Measurements from ENCODE around the gene TRPM2. TPM values are rescaled to one million over a fixed set of nuclear protein-coding genes. Genes with fewer than 3 reads are reported as not detected.

Gene TRPM2
- total RNA-seq, 1 experiment from 2014 or later = 0.26 TPM

DNA sequence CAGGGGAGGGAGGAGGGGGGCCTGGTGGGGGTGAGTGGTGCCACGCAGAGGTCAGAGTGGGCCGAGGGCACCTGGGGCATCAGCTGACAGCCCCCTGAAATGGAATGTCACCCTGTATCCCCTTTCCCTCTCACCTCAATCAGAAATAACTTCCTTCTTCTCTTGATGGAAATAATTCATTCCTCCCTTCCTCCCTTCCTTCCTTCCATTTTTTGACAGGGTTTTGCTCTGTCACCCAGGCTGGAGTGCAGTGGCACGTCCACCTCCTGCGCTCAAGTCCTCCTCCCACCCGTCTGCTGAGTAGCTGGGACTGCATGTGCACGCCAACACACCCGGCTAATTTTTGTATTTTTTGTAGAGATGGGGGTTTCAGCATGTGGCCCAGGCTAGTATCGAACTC lies 53.5 kb downstream of the TRPM2 start:
- intact Hi-C loops (cut with micrococcal nuclease; ENCODE audit: unreplicated experiment) = no loop called here
- no peak for ATAC-seq
- POLR2A ChIA-PET = no interaction called here
- H3K27me3 ChIP-seq (ENCODE audit: control insufficient read depth, insufficient read depth, low read length) = no peaks in the 10 kb centered on the region
- CTCF ChIA-PET = interaction anchor here (0.6 kb wide), 1 partner anchor 23 kb away, joined by 4 read pairs; no protein-coding TSS in a partner anchor
- H3K27ac ChIP-seq (ENCODE audit: low read length) = no peak overlapping the region
- H3K36me3 ChIP-seq (ENCODE audit: control insufficient read depth, insufficient read depth, low read length) = no peaks in the 10 kb centered on the region
- DNase-seq (ENCODE audit: low read depth, low spot score) = no peak
- no peak overlapping the region for H3K4me3 ChIP-seq (ENCODE audit: low read depth in 2 of 2, low read length in 2 of 2)
- H3K4me1 ChIP-seq (ENCODE audit: control insufficient read depth, insufficient read depth, low read length) = no peaks in the 10 kb centered on the region
- no TSS peak for BruUV-seq (replicated peaks)
- H3K9me3 ChIP-seq (ENCODE audit: control insufficient read depth, insufficient read depth, low read depth, low read length) = no peaks in the 10 kb centered on the region
- TF ChIP-seq TCF7L2 (IDR thresholded peaks at IDR 0.05; ENCODE audit: low read depth, low read length) (no peak), POLR2AphosphoS5 (IDR thresholded peaks at IDR 0.05; ENCODE audit: low read depth, low read length) (no peak), SIN3A (IDR thresholded peaks at IDR 0.05; ENCODE audit: borderline replicate concordance, insufficient read depth, low read depth, low read length) (no peak)
- TF ChIP-seq, protein P1, sequence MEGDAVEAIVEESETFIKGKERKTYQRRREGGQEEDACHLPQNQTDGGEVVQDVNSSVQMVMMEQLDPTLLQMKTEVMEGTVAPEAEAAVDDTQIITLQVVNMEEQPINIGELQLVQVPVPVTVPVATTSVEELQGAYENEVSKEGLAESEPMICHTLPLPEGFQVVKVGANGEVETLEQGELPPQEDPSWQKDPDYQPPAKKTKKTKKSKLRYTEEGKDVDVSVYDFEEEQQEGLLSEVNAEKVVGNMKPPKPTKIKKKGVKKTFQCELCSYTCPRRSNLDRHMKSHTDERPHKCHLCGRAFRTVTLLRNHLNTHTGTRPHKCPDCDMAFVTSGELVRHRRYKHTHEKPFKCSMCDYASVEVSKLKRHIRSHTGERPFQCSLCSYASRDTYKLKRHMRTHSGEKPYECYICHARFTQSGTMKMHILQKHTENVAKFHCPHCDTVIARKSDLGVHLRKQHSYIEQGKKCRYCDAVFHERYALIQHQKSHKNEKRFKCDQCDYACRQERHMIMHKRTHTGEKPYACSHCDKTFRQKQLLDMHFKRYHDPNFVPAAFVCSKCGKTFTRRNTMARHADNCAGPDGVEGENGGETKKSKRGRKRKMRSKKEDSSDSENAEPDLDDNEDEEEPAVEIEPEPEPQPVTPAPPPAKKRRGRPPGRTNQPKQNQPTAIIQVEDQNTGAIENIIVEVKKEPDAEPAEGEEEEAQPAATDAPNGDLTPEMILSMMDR (IDR thresholded peaks at IDR 0.05) = no peak
- TF ChIP-seq, protein P2, sequence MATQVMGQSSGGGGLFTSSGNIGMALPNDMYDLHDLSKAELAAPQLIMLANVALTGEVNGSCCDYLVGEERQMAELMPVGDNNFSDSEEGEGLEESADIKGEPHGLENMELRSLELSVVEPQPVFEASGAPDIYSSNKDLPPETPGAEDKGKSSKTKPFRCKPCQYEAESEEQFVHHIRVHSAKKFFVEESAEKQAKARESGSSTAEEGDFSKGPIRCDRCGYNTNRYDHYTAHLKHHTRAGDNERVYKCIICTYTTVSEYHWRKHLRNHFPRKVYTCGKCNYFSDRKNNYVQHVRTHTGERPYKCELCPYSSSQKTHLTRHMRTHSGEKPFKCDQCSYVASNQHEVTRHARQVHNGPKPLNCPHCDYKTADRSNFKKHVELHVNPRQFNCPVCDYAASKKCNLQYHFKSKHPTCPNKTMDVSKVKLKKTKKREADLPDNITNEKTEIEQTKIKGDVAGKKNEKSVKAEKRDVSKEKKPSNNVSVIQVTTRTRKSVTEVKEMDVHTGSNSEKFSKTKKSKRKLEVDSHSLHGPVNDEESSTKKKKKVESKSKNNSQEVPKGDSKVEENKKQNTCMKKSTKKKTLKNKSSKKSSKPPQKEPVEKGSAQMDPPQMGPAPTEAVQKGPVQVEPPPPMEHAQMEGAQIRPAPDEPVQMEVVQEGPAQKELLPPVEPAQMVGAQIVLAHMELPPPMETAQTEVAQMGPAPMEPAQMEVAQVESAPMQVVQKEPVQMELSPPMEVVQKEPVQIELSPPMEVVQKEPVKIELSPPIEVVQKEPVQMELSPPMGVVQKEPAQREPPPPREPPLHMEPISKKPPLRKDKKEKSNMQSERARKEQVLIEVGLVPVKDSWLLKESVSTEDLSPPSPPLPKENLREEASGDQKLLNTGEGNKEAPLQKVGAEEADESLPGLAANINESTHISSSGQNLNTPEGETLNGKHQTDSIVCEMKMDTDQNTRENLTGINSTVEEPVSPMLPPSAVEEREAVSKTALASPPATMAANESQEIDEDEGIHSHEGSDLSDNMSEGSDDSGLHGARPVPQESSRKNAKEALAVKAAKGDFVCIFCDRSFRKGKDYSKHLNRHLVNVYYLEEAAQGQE (IDR thresholded peaks at IDR 0.05; ENCODE audit: insufficient read depth in 1 of 2, low read depth in 2 of 2, low read length in 1 of 2) = no peak
- in situ Hi-C loops (cut with HindIII; ENCODE audit: low pct_unique_long_range_greater_than_20kb, low sequenced_read_pairs) = no loop called here

DNA sequence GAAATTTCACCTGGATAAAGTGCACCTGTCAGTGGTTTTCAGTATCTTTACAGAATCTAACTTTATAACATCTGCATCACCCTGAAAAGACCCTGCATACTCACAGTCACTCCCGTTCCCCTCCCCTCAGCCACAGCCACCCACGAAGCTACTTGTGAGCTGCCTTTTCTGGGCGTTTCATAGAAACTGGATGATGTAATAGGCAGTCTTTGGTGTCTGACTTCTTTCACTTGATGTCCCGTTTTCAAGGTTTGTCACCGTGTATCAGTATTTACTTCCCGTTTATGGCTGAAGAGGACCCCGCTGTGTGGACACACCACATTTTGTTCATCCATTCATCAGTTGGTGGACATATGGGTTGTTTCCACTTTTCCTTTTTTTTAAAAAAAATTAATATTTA lies 54.1 kb downstream of the TRPM2 start:
- POLR2A ChIA-PET = no interaction called here
- CTCF ChIA-PET = interaction anchor here (0.6 kb wide), 1 partner anchor 24 kb away, joined by 4 read pairs; no protein-coding TSS in a partner anchor
- ATAC-seq = no peak

More for the DNA sequence above, 54.1 kb downstream of the TRPM2 start:
- in situ Hi-C loops (cut with HindIII; ENCODE audit: low pct_unique_long_range_greater_than_20kb, low sequenced_read_pairs) = no loop called here
- no peaks in the 10 kb centered on the region for H3K36me3 ChIP-seq (ENCODE audit: control insufficient read depth, insufficient read depth, low read length)
- no peaks in the 10 kb centered on the region for H3K27me3 ChIP-seq (ENCODE audit: control insufficient read depth, insufficient read depth, low read length)
- no peaks in the 10 kb centered on the region for H3K9me3 ChIP-seq (ENCODE audit: control insufficient read depth, insufficient read depth, low read depth, low read length)
- H3K4me3 ChIP-seq (ENCODE audit: low read depth in 2 of 2, low read length in 2 of 2) = no peak overlapping the region
- intact Hi-C loops (cut with micrococcal nuclease; ENCODE audit: unreplicated experiment) = no loop called here
- no TSS peak for BruUV-seq (replicated peaks)
- DNase-seq (ENCODE audit: low read depth, low spot score) = no peak
- H3K27ac ChIP-seq (ENCODE audit: low read length) = no peak overlapping the region
- H3K4me1 ChIP-seq (ENCODE audit: control insufficient read depth, insufficient read depth, low read length) = no peaks in the 10 kb centered on the region
- TF ChIP-seq POLR2AphosphoS5 (IDR thresholded peaks at IDR 0.05; ENCODE audit: low read depth, low read length) (no peak), TCF7L2 (IDR thresholded peaks at IDR 0.05; ENCODE audit: low read depth, low read length) (no peak), SIN3A (IDR thresholded peaks at IDR 0.05; ENCODE audit: borderline replicate concordance, insufficient read depth, low read depth, low read length) (no peak)
- TF ChIP-seq, protein P2 (IDR thresholded peaks at IDR 0.05; ENCODE audit: insufficient read depth in 1 of 2, low read depth in 2 of 2, low read length in 1 of 2) = no peak
- TF ChIP-seq, protein P1 (IDR thresholded peaks at IDR 0.05) = no peak
